Middle frontal gyrus (tissue), 1 donor: ENCODE results near the gene SMAD2.
A peak's percentile ranks its signal among the peaks of the same experiment; 100 is the strongest.
"Not testable (repeated sequence)": the region's sequence is repeated elsewhere in the genome, so short reads cannot be mapped to it uniquely, and the experiment has no call there.

Experiments used
- DNase-seq: peaks from one replicate; pipeline ENCODE4 v3.0.0-alpha.2; 2015; ENCODE audit warnings: low spot score; ENCODE audit errors: extremely low spot score

SMAD2 gene

GRCh38 chr18:47930199-47930930 is at the start of gene SMAD2:
Gene SMAD2 (minus strand): TSS chr18:47930659. CDS start chr18:47896756, 33,903 bp downstream.
- peak; percentile 32 for DNase-seq

DNA sequence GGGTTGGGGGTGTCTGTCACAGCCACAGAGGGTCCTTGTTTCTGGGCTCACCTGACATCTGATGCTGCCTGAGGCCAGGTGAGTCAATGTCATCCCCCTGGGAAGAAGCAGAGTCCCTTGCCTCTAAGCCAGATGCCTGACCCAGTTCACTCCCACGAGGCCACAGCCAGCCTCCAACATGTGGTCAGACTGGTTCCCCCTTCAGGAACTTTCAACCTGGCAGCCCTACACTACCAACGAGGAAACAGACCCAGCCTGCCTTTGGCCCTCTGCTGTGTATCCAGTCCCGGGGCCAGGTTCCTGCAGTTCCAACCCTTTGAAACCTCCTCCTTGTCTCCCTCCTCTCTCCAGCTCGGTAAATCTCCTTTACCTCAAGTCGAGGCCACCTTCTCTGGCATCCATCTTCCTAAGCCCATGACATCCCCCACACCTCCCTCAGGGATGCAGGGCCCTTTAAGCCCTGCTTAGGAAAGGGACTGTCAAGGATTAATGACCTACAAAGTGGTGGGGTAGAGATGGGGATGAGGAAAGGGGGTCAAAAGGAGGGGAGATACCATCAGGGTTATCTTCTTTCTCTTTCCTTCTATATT is 49.2 kb upstream of the SMAD2 start:
- no peak for DNase-seq

GRCh38 chr18:47978603-47979002 is 48.1 kb upstream of the SMAD2 start:
- no peak for DNase-seq

GRCh38 chr18:47978141-47978540 is 47.7 kb upstream of the SMAD2 start:
- no peak for DNase-seq

DNA sequence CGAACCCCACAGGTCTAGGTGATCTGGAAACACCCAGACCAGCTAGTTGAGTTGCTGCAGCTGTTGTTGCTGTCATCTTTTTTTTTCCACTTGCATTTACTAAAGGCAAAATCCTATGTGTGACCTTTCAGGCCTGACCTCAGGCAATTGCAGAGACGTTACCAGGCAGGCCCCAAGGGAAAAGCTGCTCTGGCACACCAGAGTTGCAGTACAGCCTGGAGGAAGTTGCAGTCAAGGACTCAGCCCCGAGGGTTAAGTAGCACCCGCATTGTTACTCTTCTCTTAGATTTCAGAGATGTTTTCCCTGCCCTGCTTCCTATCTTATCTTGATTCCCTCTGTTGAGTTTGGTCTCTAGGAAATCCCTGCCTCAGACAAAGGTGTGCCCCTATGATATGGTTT is 45.2 kb upstream of the SMAD2 start:
- no peak for DNase-seq

- no peak for DNase-seq
These were observed 44.6 kb upstream of the SMAD2 start for GRCh38 chr18:47975105-47975504.

DNA sequence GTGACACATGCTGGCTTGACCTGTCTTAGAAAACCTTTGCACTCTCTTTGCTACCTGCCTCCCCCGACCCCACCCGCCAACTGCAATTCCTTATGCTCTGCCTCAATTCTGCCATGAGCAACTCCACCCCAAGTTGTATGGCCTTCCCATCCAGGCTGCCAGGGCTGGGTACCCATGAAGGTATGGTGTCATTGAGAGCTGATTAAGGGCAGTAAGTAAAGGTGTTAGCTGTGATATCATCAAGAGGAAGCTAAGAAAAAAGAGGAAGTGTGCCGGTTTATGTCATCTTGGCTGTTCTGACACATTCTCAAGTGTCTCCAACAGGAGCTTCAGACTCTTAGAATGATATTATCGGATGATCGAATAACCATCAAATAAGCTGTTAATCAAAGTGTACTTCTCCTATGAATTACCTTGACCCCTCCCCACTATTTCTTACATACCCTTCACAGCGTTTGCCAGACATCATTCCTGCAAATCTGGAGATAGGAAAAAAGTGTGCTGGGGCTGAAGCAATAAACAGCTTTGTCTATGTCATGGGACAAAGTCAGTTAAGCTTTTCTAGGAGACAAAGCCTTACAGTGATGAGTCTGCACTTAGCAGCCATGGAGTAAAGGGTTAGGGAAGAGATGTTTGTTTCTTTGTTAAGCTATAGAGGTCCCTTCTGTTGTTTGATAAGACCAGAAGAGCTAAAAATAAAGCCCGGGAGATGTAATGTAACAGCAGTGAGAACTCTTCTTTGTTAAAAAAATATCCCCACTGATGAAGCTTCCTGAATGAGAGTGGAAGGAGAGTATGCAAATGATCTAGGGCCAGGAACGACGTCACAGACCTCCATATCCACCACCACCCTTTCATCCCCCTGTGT is 40.4 kb upstream of the SMAD2 start:
- DNase-seq: no peak

- no peak for DNase-seq
These were observed 39.4 kb upstream of the SMAD2 start for GRCh38 chr18:47969816-47970215.

DNA sequence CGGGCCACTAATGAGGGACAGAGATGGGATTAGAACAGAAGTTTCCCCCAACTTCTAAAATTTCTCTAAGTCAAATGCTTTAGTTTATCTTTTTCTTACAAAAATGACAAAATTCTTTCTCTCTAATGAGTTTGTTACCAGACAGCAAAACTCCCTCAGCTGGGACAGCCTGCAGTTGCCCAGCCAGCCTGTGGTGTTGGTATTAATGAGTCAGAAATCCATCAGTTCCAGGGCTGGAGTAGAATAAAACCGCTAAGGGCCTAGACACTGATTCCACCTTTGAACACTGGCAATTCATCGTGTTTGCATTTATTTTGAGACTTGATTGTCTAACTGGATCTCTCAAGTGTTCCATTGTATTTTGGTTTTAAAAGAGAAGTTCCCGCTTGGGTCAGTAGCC is 38.3 kb upstream of the SMAD2 start:
- no peak for DNase-seq

DNA sequence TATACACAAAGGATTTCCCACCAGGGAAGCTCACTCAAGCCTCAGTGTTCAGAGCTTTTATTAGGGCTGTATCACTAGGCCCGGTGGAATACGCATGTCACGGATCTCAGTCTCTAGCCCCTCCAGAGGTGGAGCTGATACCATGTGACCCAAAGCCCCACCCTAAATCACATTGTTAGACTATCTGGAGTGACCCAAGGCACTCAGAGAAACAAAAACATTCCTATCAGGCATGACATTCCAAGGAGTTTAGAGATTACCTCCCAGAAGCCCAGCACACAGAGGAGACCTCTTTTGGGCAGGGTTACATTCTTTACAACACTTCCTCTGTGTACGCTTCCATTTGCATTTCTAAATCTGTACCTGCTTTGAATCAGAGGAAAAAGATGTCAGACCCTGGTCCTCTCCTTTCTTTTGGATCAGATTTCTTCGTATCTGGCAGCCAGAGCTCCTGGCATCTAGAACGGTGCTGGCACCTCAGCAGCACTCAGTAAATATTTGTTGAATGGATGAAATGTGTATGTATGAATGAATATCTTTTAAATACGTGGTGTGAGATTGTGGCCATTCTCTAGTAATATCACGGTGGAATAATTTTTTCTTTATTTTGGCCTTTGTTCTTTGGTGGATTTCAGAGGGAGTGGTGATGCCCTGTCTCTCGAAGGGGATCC is 37.7 kb upstream of the SMAD2 start:
- DNase-seq: no peak

DNA sequence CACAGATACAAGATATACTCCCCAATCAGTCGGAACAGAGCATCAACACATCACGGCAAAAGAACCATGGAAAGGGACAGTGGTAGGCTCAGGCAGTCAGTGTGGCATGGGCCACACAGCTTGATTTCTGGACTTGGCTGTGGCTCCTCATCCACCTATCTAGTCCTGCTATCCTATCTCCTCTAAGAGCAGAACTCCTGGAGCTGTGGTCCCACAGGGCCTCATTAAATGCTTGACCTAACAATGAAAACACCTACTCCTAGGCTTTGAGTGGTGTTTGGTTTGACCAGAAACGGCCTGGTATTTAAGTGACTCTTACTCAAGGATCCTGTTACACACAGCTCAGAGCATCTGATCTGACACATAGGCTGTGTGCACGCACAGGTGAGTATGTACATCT is 33.6 kb upstream of the SMAD2 start:
- DNase-seq: no peak

- not testable (repeated sequence) for DNase-seq
These were observed 30.5 kb upstream of the SMAD2 start for GRCh38 chr18:47961003-47961402.

- no peak for DNase-seq
These were observed 23.0 kb upstream of the SMAD2 start for GRCh38 chr18:47953471-47953931.

GRCh38 chr18:47950511-47950910 is 20.1 kb upstream of the SMAD2 start:
- DNase-seq: no peak

GRCh38 chr18:47949202-47949601 is 18.7 kb upstream of the SMAD2 start:
- no peak for DNase-seq

DNA sequence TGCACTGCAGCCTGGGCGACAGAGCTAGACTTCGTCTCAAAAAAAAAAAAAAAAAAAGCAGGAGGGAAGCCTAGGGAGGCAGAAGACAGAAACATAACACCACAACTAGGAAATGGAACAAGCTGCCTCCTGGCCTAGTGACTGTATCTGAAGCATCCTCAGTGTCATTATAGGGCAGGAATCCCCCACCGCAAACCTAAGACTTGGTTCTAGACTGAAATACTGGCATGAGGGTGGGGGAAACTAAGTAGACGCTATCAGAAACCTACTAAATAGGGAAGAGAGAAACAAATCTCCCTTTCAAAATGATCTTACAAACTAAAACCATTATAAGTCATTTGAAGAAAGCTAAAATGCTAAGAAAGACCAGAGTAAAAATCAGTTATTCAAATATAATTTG is 16.4 kb upstream of the SMAD2 start:
- no peak for DNase-seq

DNA sequence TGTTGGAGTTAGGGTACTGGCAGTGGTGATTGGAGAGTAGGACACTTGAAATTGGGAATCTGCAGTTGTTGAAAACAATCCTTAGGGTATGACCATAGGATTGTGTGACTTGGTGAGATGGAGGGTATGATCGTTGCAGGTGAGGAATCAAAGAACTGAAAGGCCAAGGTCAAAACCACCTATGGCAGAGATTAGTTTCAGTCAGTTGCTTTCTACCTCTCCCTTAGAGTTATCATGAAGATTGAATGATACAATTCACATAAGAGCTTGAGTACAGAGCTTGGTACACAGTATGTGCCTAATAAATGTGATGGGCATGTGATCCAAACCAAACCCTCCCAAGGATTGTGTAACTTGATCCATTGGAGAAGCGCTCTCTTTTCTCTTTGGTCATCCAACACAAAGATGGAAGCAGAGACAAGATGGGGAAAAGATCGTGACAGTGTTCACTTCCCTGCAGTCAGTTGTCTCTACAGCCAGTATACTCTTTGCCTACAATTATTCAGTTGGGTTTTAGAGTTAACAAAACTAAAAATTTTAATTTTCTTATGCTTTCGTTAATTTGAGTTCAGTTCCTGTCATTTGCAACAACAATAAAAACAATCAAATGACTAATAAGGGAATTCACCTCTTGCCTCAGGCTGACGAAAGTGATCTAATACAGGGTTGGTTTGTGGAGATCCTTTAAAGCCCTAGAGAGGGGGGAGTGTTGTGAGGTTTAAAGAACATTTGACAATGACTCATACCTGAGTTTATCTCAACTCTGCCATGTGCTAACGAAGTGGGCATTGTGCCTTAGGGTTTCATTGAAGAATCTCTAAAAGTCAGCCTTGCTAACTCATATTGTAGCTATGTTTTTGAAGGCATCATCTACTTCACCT is 14.8 kb upstream of the SMAD2 start:
- no peak for DNase-seq

- DNase-seq: no peak
These were observed 6.5 kb upstream of the SMAD2 start for GRCh38 chr18:47936952-47937351.

DNA sequence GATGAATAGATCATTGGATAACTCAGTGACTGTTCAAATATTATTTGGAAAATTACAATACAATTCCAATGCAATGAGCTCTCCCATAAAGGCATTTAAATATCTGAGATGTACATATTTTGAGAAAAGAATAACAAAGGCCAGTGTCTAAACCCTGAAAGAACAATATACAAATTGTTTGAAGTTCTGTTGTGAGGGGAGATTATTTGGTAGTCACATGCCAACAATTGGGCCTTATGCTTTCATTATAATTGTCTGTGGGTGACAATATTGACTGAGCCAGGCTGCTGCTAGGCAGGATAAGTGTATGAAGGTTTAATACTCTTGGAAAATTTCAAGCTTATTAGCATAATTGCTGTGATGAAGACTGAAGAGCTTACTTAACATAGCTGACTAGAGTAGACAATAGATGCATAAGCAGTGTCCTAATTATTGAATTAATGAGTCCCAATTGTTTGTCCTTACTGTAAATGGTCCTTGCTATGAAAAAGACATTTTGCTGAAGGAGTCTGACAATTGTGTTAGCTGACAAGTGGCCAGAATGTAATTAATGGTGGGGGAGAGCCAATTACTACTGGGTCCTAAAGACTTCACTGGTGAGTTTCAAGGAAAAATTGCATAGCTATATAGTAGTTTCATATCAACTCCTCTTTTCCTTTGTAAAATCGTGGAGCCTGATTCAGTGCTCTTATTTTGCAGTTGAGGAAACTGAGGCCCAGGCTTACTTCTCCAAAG is 5.0 kb upstream of the SMAD2 start:
- no peak for DNase-seq

DNA sequence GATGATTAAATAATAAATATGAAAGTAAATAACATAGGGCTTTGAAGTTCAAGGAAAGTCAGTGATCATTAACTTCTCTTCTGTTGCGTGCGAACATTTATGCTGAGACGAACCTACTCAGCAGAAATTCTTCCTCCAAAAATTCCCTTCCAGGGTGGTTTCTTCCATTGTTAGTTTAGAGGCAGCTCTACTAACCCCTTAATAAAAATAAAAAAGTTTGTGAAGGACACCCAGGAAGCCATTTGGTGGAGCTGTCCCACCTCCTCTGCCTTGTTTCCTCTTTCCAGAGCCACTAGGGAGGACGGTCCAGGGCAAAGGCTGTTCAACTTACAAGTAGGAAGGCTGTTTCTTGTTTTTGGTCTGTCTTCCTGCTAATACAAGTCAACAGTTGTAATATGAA is 2.1 kb upstream of the SMAD2 start:
- no peak for DNase-seq
